Activated B cell treated with CpG ODN at 0.5 μM for 24 hours (primary cell): Measurements from ENCODE around the gene KIFAP3. TPM values are rescaled to one million over a fixed set of nuclear protein-coding genes. Genes with fewer than 3 reads are reported as not detected.

Source experiments
- ATAC-seq: fragments of 200-7000 bp; cut with Tn5 transposase; one replicate; pipeline ENCODE4 v1.10.0; 2021; ENCODE audit warnings: low read depth, mild to moderate bottlenecking, moderate library complexity
- CTCF ChIA-PET: fragments of 350-600 bp; sonication (Branson Sonifier 250); formaldehyde crosslinking; loops from one replicate; lab custom pipeline; 2021; ENCODE audit warnings: antibody characterized with exemption; lab: Charles Lee
- POLR2A ChIA-PET: fragments of 350-600 bp; sonication (Branson Sonifier 250); formaldehyde crosslinking; loops from one replicate; lab custom pipeline; 2021; ENCODE audit warnings: antibody characterized with exemption; lab: Charles Lee
- DNase-seq: peaks from one replicate; pipeline ENCODE4 v3.0.0; 2022
- H3K27ac Mint-ChIP-seq: one replicate; pipeline ENCODE4 v1.8.0; 2020; ENCODE audit warnings: mixed read lengths
- H3K27me3 Mint-ChIP-seq: one replicate; pipeline ENCODE4 v1.8.0; 2021; ENCODE audit warnings: mixed read lengths
- H3K36me3 Mint-ChIP-seq: one replicate; pipeline ENCODE4 v1.8.0; 2021; ENCODE audit warnings: low read depth, mixed read lengths
- H3K4me1 Mint-ChIP-seq: one replicate; pipeline ENCODE4 v1.8.0; 2021; ENCODE audit warnings: mixed read lengths
- H3K4me3 Mint-ChIP-seq: one replicate; pipeline ENCODE4 v1.8.0; 2020; ENCODE audit warnings: mild to moderate bottlenecking, mixed read lengths
- H3K9me3 Mint-ChIP-seq: one replicate; pipeline ENCODE4 v1.8.0; 2020; ENCODE audit warnings: mixed read lengths
- CTCF ChIP-seq: fragments of 200-600 bp; IDR thresholded peaks from one replicate; pipeline ENCODE4 v1.8.0; 2022; ENCODE audit warnings: antibody characterized with exemption, mild to moderate bottlenecking
- intact Hi-C: fragments of 100-400 bp; cut with micrococcal nuclease; formaldehyde crosslinking; loops from one replicate; pipeline ENCODE4 v1.15.1; 2024
- total RNA-seq: library from RNA; stranded (reverse); gene quantifications from 2 replicates; pipeline ENCODE4 v1.2.3, GENCODE V29; 2022

Gene KIFAP3
- total RNA-seq, 1 donor from 2014 or later, result 12.7 TPM

GRCh38 chr1:170073893-170074249, 624 bp downstream of the KIFAP3 start:
- Mint-ChIP-seq H3K27me3 (no peaks in the 10 kb centered on the region), H3K27ac (peak overlapping the region; percentile 87), H3K4me1 (peaks cover 58% of the 10 kb centered on the region), H3K36me3 (peaks cover 10% of the 10 kb centered on the region), H3K4me3 (peak overlapping the region; percentile 94), H3K9me3 (peaks cover 11% of the 10 kb centered on the region)
- POLR2A ChIA-PET, result interaction anchor here (0.8 to 1.4 kb wide), 3 partner anchors 180 to 458 kb away, joined by 3 to 21 read pairs (median 5); partner anchors contain the start of genes GORAB and SCYL3
- DNase-seq, result no peak
- TF ChIP-seq CTCF, result no peak
- CTCF ChIA-PET, result interaction anchor here (0.6 to 1.6 kb wide), 2 partner anchors 78 to 180 kb away, joined by 3 to 4 read pairs; partner anchors contain the start of gene SCYL3
- ATAC-seq, result no peak
- intact Hi-C loops, result loop anchor here (1.0 to 10.0 kb wide), 10 partner anchors 181 to 1897 kb away; partner anchors contain the start of genes ATP1B1, BLZF1, FMO4 and GORAB

GRCh38 chr1:170071378-170071777, 3.1 kb downstream of the KIFAP3 start:
- ChIA-PET CTCF (no interaction called here), POLR2A (no interaction called here)
- no peak for DNase-seq
- Mint-ChIP-seq H3K4me1 (peaks cover 64% of the 10 kb centered on the region), H3K27ac (no peak overlapping the region), H3K27me3 (no peaks in the 10 kb centered on the region), H3K4me3 (no peak overlapping the region), H3K9me3 (peaks cover 11% of the 10 kb centered on the region), H3K36me3 (peaks cover 10% of the 10 kb centered on the region)
- TF ChIP-seq CTCF, result no peak
- intact Hi-C loops, result loop anchor here (5.0 to 10.0 kb wide), 5 partner anchors 584 to 1894 kb away; partner anchors contain the start of genes ATP1B1, PRRC2C, SLC19A2 and TIPRL
- ATAC-seq, result no peak

- no peak for DNase-seq
- ChIA-PET CTCF (no interaction called here), POLR2A (no interaction called here)
- peaks cover 11% of the 10 kb centered on the region for H3K9me3 Mint-ChIP-seq
- peaks cover 46% of the 10 kb centered on the region for H3K4me1 Mint-ChIP-seq
- no peak for TF ChIP-seq CTCF
- ATAC-seq, result no peak
- no peaks in the 10 kb centered on the region for H3K27me3 Mint-ChIP-seq
- intact Hi-C loops, result no loop called here
- no peak overlapping the region for H3K4me3 Mint-ChIP-seq
- peaks cover 6% of the 10 kb centered on the region for H3K36me3 Mint-ChIP-seq
- H3K27ac Mint-ChIP-seq, result no peak overlapping the region
Measured at GRCh38 chr1:170068923-170069322, 5.6 kb downstream of the KIFAP3 start.

GRCh38 chr1:170067253-170067819, 7.2 kb downstream of the KIFAP3 start:
- POLR2A ChIA-PET, result no interaction called here
- intact Hi-C loops, result no loop called here
- Mint-ChIP-seq H3K4me1 (peaks cover 42% of the 10 kb centered on the region), H3K27me3 (no peaks in the 10 kb centered on the region), H3K9me3 (peaks cover 11% of the 10 kb centered on the region), H3K27ac (no peak overlapping the region), H3K36me3 (peaks cover 6% of the 10 kb centered on the region), H3K4me3 (no peak overlapping the region)
- ATAC-seq (no peak), DNase-seq (no peak)
- CTCF ChIA-PET, result no interaction called here
- no peak for TF ChIP-seq CTCF

GRCh38 chr1:170064821-170065220, 9.7 kb downstream of the KIFAP3 start:
- no peak for TF ChIP-seq CTCF
- peaks cover 8% of the 10 kb centered on the region for H3K36me3 Mint-ChIP-seq
- POLR2A ChIA-PET, result no interaction called here
- H3K27ac Mint-ChIP-seq, result no peak overlapping the region
- no peak for DNase-seq
- ATAC-seq, result no peak
- H3K4me1 Mint-ChIP-seq, result peaks cover 27% of the 10 kb centered on the region
- CTCF ChIA-PET, result no interaction called here
- H3K27me3 Mint-ChIP-seq, result no peaks in the 10 kb centered on the region
- H3K4me3 Mint-ChIP-seq, result no peak overlapping the region
- intact Hi-C loops, result no loop called here
- H3K9me3 Mint-ChIP-seq, result peaks cover 2% of the 10 kb centered on the region
